ENCODE measurements around the gene RETNLB. TPM values are rescaled to one million over a fixed set of nuclear protein-coding genes. Genes with fewer than 3 reads are reported as not detected.

The RETNLB gene
- total and polyA plus RNA-seq, 11 donors = not detected

GRCh38 chr3:108713009-108713516 is 44.1 kb downstream of the RETNLB start:
- H3K4me3 ChIP-seq = no peak overlapping the region
- no peaks in the 10 kb centered on the region for H3K4me1 ChIP-seq
- intact Hi-C loops (cut with DNase I) = no loop called here
- H3K27ac ChIP-seq = no peak overlapping the region
- DNase-seq (no peak), ATAC-seq (no peak)
- TF ChIP-seq POLR2A (IDR thresholded peaks at IDR 0.05) = no peak
- no peak for TF ChIP-seq CTCF (IDR thresholded peaks at IDR 0.05)
- no peaks in the 10 kb centered on the region for H3K9me3 ChIP-seq
- H3K36me3 ChIP-seq = no peaks in the 10 kb centered on the region
- no peaks in the 10 kb centered on the region for H3K27me3 ChIP-seq
- WGBS, 4 donors = 79 to 87% (median 84%) methylated on average over 5 of the region's 5 CpGs

Other genes with a start within 250 kb of the RETNLB start
- gene MYH15, start 246.8 kb downstream of the RETNLB start, total RNA-seq = 1 to 10 TPM in 1 of 9 donors, under 1 TPM in 8; 0.08 to 1.2 (median 0.35) TPM
- under 1 TPM; 0.14 to 0.27 TPM for gene MYH15, start 246.8 kb downstream of the RETNLB start, polyA plus RNA-seq
- gene CIP2A, start 168.0 kb downstream of the RETNLB start, total RNA-seq = 1 to 10 TPM in 8 of 9 donors, under 1 TPM in 1; 0.94 to 4.7 (median 1.3) TPM
- gene CIP2A, start 168.0 kb downstream of the RETNLB start, polyA plus RNA-seq = 1 to 10 TPM in 1 of 2 donors, under 1 TPM in 1; 0.19 to 1.1 TPM
- 10 to 100 TPM in 8 of 9 donors, 1 to 10 TPM in 1; 8.6 to 24.9 (median 20.9) TPM for gene DZIP3, start 167.7 kb downstream of the RETNLB start, total RNA-seq
- 1 to 10 TPM; 3.8 to 5.2 TPM for gene DZIP3, start 167.7 kb downstream of the RETNLB start, polyA plus RNA-seq
- gene TRAT1, start 65.4 kb upstream of the RETNLB start, total RNA-seq = 1 to 10 TPM in 1 of 9 donors, under 1 TPM in 2, not detected in 6; 0.16 to 1.3 (median 0.57) TPM
- gene TRAT1, start 65.4 kb upstream of the RETNLB start, polyA plus RNA-seq = under 1 TPM; 0.08 to 0.10 TPM
- 10 to 100 TPM in 3 of 9 donors, 1 to 10 TPM in 5, not detected in 1; 1.5 to 20.7 (median 7.1) TPM for gene GUCA1C, start 196.5 kb upstream of the RETNLB start, total RNA-seq
- 1 to 10 TPM in 1 of 2 donors, under 1 TPM in 1; 0.14 to 2.2 TPM for gene GUCA1C, start 196.5 kb upstream of the RETNLB start, polyA plus RNA-seq